Stimulated activated CD4-positive, alpha-beta T cell treated with anti-CD3 and anti-CD28 coated beads, Interleukin-15, amount 100 ng/mL, for 48 hours (primary cell): ENCODE measurements around the gene CTSE.
"Not testable (repeated sequence)": the region's sequence is repeated elsewhere in the genome, so short reads cannot be mapped to it uniquely, and the experiment has no call there.

Source experiments
- DNase-seq, 2 donors: peaks; one replicate each; pipeline ENCODE4 v3.0.0-alpha.2; 2020; ENCODE audit warnings: low read depth in 2 of 2

CTSE gene

GRCh38 chr1:206014601-206015000 is 9.1 kb downstream of the CTSE start:
- no peak for DNase-seq

GRCh38 chr1:206013026-206013795 is 10.5 kb downstream of the CTSE start:
- no peak for DNase-seq

GRCh38 chr1:206012086-206012859 is 11.4 kb downstream of the CTSE start:
- peak in 1 of 2 donors; percentile 8 for DNase-seq

- peak in 1 of 2 donors; percentile 19 for DNase-seq
These were observed 12.6 kb downstream of the CTSE start for GRCh38 chr1:206011057-206011456.

- DNase-seq: no peak
These were observed 13.6 kb downstream of the CTSE start for GRCh38 chr1:206010060-206010459.

GRCh38 chr1:206006946-206007345 is 16.7 kb downstream of the CTSE start:
- no peak for DNase-seq

GRCh38 chr1:206005778-206006180 is 17.9 kb downstream of the CTSE start:
- no peak for DNase-seq

- DNase-seq: no peak
These were observed 18.5 kb downstream of the CTSE start for GRCh38 chr1:206005234-206005633.

- DNase-seq: no peak
These were observed 18.9 kb downstream of the CTSE start for GRCh38 chr1:206004826-206005225.

- DNase-seq: no peak
These were observed 19.6 kb downstream of the CTSE start for GRCh38 chr1:206003854-206004800.

- no peak for DNase-seq
These were observed 20.6 kb downstream of the CTSE start, which contains the start of gene RAB7B for GRCh38 chr1:206002871-206003801. Gene RAB7B (minus strand): TSS chr1:206003395. CDS start chr1:205994135, 9,260 bp downstream.

GRCh38 chr1:206002160-206002559 is 21.5 kb downstream of the CTSE start:
- no peak for DNase-seq

- DNase-seq: peak; percentile 26 to 51
These were observed 22.2 kb downstream of the CTSE start for GRCh38 chr1:206001476-206001888.

- peak in 1 of 2 donors; percentile 29 for DNase-seq
These were observed 22.9 kb downstream of the CTSE start for GRCh38 chr1:206000641-206001339.

GRCh38 chr1:205998457-205999241 is 25.0 kb downstream of the CTSE start:
- no peak for DNase-seq

GRCh38 chr1:205996641-205997040 is 27.1 kb downstream of the CTSE start:
- DNase-seq: not testable (repeated sequence)

GRCh38 chr1:205994346-205994745 is 29.3 kb downstream of the CTSE start:
- DNase-seq: no peak

GRCh38 chr1:205993068-205993467 is 30.6 kb downstream of the CTSE start:
- no peak for DNase-seq

- DNase-seq: no peak
These were observed 31.3 kb downstream of the CTSE start for GRCh38 chr1:205992218-205992882.
